Activated CD4-positive, alpha-beta T cell treated with anti-CD3 and anti-CD28 coated beads, Interleukin-2, amount 50 U/mL, for 24 hours (primary cell): ENCODE results near the gene PTPN13.
"Not testable (repeated sequence)": the region's sequence is repeated elsewhere in the genome, so short reads cannot be mapped to it uniquely, and the experiment has no call there.

Experiments
- DNase-seq, 2 donors: peaks; one replicate each; pipeline ENCODE4 v3.0.0-alpha.2; 2020; ENCODE audit warnings: low read depth in 1 of 2, low spot score in 1 of 2

Gene PTPN13

DNA sequence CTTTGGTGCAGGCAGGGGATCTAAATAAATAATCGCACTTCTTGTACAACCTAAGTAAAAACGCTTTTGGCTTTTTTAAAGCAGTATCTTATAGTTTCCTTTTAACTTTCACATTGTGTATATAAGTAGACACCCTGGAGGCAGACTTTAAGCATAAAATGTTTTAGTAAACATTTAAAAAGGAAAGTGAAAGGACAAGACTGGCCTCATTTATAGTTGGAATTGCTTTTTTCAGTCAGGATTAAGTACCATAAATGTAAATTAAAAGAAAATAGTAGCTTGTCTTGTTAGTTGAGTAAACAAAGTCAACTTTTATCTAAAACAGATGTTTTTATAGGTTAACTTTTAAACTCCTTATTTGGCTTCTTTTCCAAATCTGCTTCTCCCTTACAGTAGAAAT lies 39.7 kb downstream of the PTPN13 start:
- DNase-seq, result no peak

DNA sequence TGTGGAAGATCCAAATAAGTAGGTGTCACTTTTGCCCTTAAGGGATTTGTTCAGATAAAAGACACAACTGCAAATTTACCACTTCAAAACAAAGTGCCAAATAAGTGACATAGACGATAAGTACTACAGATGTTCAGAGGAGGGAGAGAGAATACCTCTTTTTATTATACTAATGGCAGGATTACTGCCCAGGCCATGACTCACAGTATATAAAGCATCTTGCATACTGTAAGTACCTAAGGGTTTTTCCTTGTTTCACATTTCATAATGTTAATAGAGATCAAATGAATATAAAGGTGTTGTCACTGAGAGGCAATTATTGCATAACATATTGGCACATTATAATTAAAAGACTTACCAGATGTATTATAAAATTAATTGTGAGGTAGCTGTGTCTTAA lies 46.4 kb downstream of the PTPN13 start:
- no peak for DNase-seq

DNA sequence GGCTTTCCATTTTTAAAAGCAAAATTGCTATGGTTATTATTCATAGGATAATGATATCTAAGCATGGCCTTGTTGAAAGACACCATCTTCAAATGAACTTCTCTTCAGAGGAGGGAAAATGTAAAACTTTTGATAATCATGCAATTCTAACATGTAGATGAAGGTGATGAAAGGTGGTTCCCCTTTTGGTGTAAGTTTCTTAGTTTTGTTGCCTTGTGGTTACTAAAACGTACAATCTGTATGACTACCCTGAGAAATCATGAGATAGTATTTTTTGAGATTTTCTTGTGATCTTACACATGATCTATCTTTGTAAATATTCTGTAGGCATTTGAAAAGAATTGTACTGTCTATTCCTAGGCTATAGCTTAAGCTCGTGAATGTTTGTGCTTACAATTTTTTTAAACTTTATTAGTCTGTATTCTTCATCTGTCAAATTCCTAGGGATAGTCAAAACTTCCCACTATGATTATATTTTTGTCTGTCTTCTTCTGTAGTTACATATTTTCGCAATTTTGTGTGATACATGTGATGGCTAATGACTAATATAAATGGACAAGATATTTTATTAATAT lies 47.5 kb downstream of the PTPN13 start:
- DNase-seq, result no peak

DNA sequence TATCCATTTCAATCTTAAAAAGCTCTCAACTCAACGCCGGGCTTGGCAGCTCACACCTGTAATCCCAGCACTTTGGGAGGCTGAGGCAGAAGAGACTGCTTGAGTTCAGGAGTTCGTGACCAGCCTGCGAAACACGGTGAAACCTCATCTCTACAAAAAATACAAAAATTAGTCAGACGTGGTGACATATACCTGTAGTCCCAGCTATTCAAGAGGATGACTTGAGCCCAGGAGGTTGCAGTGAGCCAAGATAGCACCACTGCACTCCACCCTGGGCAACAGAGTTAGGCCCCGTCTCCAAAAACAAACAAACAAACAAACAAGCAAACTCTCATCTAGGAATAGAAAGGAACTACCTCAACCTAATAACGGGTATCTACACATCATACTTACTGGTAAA lies 50.8 kb downstream of the PTPN13 start:
- DNase-seq, result no peak

DNA sequence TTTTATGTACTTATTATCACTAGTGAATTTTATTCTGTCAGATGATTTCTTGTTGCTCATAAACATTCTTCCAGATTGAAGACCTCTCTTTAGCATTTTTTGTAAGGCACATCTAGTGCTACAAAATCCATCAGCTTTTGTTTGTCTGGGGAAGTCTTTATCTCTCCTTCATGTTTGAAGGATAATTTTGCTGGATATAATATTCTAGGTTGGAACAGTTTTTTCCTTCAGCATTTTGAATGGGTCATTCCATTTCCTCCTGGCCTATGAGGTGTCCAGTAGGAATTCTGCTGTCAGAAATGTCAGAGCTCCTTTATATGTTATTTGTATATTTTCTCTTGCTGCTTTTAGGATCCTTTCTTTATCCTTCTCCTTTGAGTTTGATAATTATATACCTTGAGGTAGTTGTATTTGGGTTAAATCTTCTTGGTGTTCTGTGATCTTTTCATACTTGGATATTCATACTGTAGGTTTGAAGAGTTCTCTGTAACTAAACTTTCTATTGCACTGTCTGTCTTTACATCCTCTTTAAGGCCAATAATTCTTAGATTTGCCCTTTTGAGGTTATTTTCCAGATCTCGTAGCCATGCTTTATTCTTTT lies 58.3 kb downstream of the PTPN13 start:
- DNase-seq, result no peak

- no peak for DNase-seq
These were observed 59.2 kb downstream of the PTPN13 start for GRCh38 chr4:86653237-86653865.

DNA sequence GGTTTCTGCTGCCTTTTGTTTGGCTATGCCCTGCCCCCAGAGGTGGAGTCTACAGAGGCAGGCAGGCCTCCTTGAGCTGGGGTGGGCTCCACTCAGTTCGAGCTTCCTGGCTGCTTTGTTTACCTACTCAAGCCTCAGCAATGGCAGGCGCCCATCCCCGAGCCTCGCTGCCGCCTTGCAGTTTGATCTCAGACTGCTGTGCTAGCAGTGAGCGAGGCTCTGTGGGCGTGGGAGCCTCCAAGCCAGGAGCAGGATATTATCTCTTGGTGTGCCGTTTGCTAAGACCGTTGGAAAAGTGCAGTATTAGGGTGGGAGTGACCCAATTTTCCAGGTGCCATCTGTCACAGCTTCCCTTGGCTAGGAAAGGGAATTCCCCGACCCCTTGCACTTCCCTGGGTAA lies 62.7 kb downstream of the PTPN13 start:
- not testable (repeated sequence) for DNase-seq

GRCh38 chr4:86657382-86657781 lies 63.3 kb downstream of the PTPN13 start:
- no peak for DNase-seq

- no peak for DNase-seq
These were observed 63.8 kb downstream of the PTPN13 start for GRCh38 chr4:86657910-86658309.

- no peak for DNase-seq
These were observed 66.3 kb downstream of the PTPN13 start for GRCh38 chr4:86660401-86660800.

- no peak for DNase-seq
These were observed 66.9 kb downstream of the PTPN13 start for GRCh38 chr4:86661006-86661405.

GRCh38 chr4:86661418-86661817 lies 67.3 kb downstream of the PTPN13 start:
- no peak for DNase-seq

DNA sequence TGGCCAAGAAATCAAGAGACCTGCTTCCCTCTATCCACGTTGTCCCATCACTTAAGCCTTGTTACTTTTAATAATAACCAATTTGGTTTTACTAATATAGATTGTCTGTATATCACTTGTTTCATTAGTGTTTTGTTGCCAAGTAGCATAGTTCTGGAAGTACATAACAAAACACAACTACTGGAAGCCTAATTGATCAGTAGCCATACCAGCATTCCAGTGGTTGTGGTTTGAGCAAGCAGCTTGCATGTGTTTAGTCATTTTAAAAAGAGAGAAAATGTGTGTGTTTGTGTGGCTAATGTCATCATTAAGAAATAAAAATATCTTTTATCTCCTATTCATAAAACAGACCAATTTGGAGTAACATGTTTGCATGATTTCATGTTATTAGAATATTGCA lies 70.8 kb downstream of the PTPN13 start:
- DNase-seq, result no peak

DNA sequence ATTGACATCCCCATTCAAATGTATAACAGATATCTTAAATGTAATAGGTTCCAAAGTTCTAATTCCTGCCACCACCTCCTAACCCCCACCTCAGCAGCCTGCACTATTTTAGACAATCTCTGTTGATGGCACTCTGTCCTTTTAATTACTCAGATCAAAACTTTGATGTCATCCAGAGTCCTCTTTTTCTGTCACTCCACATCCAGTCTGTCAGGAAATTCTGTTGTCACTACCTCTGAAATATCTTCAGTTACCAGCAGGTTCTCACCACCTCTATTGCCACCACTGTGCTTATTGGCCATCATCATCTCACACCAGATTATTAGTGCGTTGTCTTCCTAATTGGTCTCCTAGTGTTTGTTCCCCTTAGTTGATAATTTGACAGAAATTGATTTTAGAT lies 76.2 kb downstream of the PTPN13 start:
- DNase-seq, result no peak

DNA sequence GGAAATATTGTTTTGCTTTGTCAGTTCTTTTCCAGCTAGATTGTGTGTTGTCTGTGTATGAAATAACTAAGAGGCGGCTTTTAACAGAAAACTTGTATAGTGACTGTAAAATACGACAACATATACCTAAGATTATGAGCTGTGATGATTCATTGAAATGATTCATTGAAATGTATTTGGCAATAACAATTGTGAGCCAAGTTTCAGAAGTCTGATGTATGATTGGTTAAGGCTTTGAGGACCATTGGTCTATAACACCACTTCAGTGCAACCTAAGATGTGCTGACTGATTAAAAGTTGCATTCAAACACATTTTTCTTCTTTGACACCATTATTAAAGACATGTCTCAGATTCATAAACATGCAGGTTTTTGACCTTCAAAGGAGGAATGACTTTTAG lies 76.6 kb downstream of the PTPN13 start:
- no peak for DNase-seq

GRCh38 chr4:86675548-86675947 lies 81.4 kb downstream of the PTPN13 start:
- no peak for DNase-seq

- no peak for DNase-seq
These were observed 84.7 kb downstream of the PTPN13 start for GRCh38 chr4:86678796-86679195.

- DNase-seq, result no peak
These were observed 85.3 kb downstream of the PTPN13 start for GRCh38 chr4:86679441-86679840.

GRCh38 chr4:86683167-86683566 lies 89.1 kb downstream of the PTPN13 start:
- no peak for DNase-seq

- DNase-seq, result no peak
These were observed 89.9 kb downstream of the PTPN13 start for GRCh38 chr4:86683983-86684382.

DNA sequence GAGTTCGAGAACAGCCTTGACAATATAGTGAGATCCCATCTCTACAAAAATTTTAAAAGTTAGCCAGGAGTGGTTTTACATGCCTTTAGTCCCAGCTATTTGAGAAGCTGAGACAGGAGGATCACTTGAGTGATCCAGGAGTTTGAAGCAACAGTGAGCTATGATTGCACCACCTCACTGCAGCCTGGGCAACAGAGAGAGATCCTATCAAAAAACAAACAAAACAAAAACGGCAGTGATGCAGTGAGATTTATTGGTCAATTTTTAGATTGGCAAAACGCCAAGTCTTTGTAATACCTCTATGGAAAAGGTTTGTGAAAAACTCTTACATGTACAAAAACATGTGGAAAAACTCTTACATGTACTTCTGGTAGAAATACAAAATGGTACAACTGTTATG lies 91.3 kb downstream of the PTPN13 start:
- DNase-seq, result no peak

GRCh38 chr4:86686741-86687140 lies 92.6 kb downstream of the PTPN13 start:
- DNase-seq, result no peak

DNA sequence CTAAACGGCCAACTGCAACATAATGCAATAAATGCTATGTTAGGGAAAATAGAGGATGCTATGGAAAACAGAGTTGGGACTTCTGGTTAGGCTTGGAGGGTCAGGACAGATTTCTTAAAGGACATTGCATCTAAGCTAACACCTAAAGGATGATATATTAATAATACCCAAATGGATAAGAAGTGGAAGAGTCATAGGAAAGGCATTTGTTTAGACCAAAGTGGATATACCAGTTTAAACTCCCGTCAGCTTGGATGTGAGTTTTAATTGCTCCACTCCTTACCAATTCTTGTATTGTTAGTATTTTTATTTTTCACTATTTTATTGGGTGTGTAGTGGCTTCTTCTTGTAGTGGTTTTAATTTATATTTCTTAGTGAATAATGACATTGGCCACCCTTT lies 93.9 kb downstream of the PTPN13 start:
- no peak for DNase-seq
